DOHH2 (cell line): ENCODE measurements around the gene ATXN2.
"Not testable (repeated sequence)": the region's sequence is repeated elsewhere in the genome, so short reads cannot be mapped to it uniquely, and the experiment has no call there.

ENCODE experiments used
- H3F3A ChIP-seq: fragments of 200-600 bp; sonication (generic), shearing (Covaris generic); 2 replicates; pipeline ENCODE4 v1.6.0; 2016; ENCODE audit warnings: antibody characterized with exemption, mild to moderate bottlenecking; ENCODE audit not compliant: control insufficient read depth, insufficient read depth
- H3K27ac ChIP-seq: fragments of 200-600 bp; sonication (generic); 2 replicates; pipeline ENCODE4 v1.5.1; 2014; ENCODE audit warnings: low read depth, mild to moderate bottlenecking, low read length, moderate library complexity
- H3K27me3 ChIP-seq: fragments of 200-600 bp; sonication (generic); 2 replicates; pipeline ENCODE4 v1.6.1; 2014; ENCODE audit warnings: mild to moderate bottlenecking, low read length, mixed read lengths; ENCODE audit not compliant: control insufficient read depth
- H3K36me3 ChIP-seq: fragments of 200-600 bp; sonication (generic); 2 replicates; pipeline ENCODE4 v1.6.1; 2014; ENCODE audit warnings: mild to moderate bottlenecking, low read length, moderate library complexity, mixed read lengths; ENCODE audit not compliant: control insufficient read depth
- H3K4me1 ChIP-seq: fragments of 200-600 bp; sonication (generic); 2 replicates; pipeline ENCODE4 v1.6.1; 2014; ENCODE audit warnings: mild to moderate bottlenecking, low read length, mixed read lengths; ENCODE audit not compliant: control insufficient read depth
- H3K4me2 ChIP-seq: fragments of 200-600 bp; sonication (generic); 2 replicates; pipeline ENCODE4 v1.6.0; 2014; ENCODE audit warnings: mild to moderate bottlenecking, low read length, moderate library complexity
- H3K4me3 ChIP-seq: fragments of 200-600 bp; sonication (generic); 2 replicates; pipeline ENCODE4 v1.5.1; 2014; ENCODE audit warnings: mild to moderate bottlenecking, low read length, mixed read lengths
- H3K79me2 ChIP-seq: fragments of 200-600 bp; sonication (generic); 2 replicates; pipeline ENCODE4 v1.6.1; 2014; ENCODE audit warnings: mild to moderate bottlenecking, low read length, mixed read lengths; ENCODE audit not compliant: control insufficient read depth
- H3K9me2 ChIP-seq: fragments of 200-600 bp; sonication (generic); replicated peaks from 2 replicates; pipeline ENCODE4 v1.6.1; 2014; ENCODE audit warnings: mild to moderate bottlenecking, low read length, mixed read lengths; ENCODE audit not compliant: control insufficient read depth
- H3K9me3 ChIP-seq: fragments of 200-600 bp; sonication (generic); 2 replicates; pipeline ENCODE4 v1.6.1; 2014; ENCODE audit warnings: antibody characterized with exemption, low read length, mixed read lengths; ENCODE audit not compliant: control insufficient read depth, insufficient read depth
- H4K20me1 ChIP-seq: fragments of 200-600 bp; sonication (generic); 2 replicates; pipeline ENCODE4 v1.6.0; 2014; ENCODE audit warnings: low read depth, mild to moderate bottlenecking, antibody characterized with exemption, low read length, moderate library complexity; ENCODE audit not compliant: control insufficient read depth, insufficient read depth
- CTCF ChIP-seq: fragments of 200-600 bp; sonication (generic); IDR thresholded peaks from one replicate; pipeline ENCODE4 v1.5.1; 2014; ENCODE audit warnings: antibody characterized with exemption, mild to moderate bottlenecking, low read depth, low read length; ENCODE audit not compliant: poor library complexity, severe bottlenecking
- EZH2phosphoT487 ChIP-seq: fragments of 200-600 bp; sonication (generic); IDR thresholded peaks from 2 replicates; pipeline ENCODE4 v1.6.1; 2017; ENCODE audit warnings: borderline replicate concordance, mild to moderate bottlenecking, antibody characterized with exemption, low read length, moderate library complexity, mixed read lengths

The ATXN2 gene

DNA sequence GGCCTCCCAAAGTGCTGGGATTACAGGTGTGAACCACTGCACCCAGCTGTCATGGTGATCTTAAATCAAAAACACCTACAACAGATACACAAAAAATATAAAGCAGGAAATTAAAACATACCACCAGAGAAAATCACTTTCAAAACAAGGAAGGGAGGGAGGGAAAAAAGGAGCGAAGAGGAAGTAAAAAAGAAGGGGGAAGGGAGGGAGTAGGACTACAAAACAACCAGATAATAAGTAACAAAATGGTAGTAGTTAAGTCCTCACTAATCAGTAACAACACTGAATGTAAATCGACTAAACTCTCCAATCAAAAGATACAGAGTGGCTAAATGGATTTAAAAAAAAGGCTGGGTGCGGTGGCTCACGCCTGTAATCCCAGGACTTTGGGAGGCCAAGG, 104.4 kb downstream of the ATXN2 start:
- H3K79me2 ChIP-seq = no peaks in the 10 kb centered on the region
- H3K4me1 ChIP-seq = no peaks in the 10 kb centered on the region
- no peak overlapping the region for H3K4me3 ChIP-seq
- no peaks in the 10 kb centered on the region for H3K27me3 ChIP-seq
- no peak overlapping the region for H3K4me2 ChIP-seq
- no peaks in the 10 kb centered on the region for H3F3A ChIP-seq
- TF ChIP-seq CTCF (no peak), EZH2phosphoT487 (no peak)
- no peaks in the 10 kb centered on the region for H4K20me1 ChIP-seq
- H3K36me3 ChIP-seq = peaks cover 62% of the 10 kb centered on the region
- no peak overlapping the region for H3K27ac ChIP-seq
- no peaks in the 10 kb centered on the region for H3K9me2 ChIP-seq
- H3K9me3 ChIP-seq = no peaks in the 10 kb centered on the region

DNA sequence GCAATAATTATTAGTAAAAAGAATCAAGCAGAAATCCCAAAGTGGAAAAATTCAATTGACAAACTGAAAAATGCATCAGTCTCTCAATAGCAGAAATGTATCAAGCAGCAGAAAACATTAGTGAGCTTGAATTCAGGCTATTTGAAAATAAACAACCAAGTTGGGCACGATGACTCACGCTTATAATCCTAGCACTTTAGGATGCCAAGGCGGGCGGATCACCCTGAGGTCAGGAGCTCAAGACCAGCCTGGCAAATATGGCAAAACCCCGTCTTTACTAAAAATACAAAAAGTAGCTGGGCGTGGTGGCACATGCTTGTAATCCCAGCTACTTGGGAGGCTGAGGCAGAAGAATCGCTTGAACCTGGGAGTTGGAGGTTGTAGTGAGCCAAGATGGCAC, 106.1 kb downstream of the ATXN2 start:
- H3K36me3 ChIP-seq = peaks cover 66% of the 10 kb centered on the region

GRCh38 chr12:111488798-111489197, 110.3 kb downstream of the ATXN2 start:
- H3K27me3 ChIP-seq = no peaks in the 10 kb centered on the region
- H3K36me3 ChIP-seq = peaks cover 76% of the 10 kb centered on the region
- no peak overlapping the region for H3K4me2 ChIP-seq

More for the DNA sequence above, 106.1 kb downstream of the ATXN2 start:
- not testable (repeated sequence) for H3K9me2 ChIP-seq, H3K4me3 ChIP-seq, H3K4me2 ChIP-seq, H3K79me2 ChIP-seq, H3K4me1 ChIP-seq, H4K20me1 ChIP-seq, H3K9me3 ChIP-seq, H3F3A ChIP-seq, H3K27ac ChIP-seq, H3K27me3 ChIP-seq

DNA sequence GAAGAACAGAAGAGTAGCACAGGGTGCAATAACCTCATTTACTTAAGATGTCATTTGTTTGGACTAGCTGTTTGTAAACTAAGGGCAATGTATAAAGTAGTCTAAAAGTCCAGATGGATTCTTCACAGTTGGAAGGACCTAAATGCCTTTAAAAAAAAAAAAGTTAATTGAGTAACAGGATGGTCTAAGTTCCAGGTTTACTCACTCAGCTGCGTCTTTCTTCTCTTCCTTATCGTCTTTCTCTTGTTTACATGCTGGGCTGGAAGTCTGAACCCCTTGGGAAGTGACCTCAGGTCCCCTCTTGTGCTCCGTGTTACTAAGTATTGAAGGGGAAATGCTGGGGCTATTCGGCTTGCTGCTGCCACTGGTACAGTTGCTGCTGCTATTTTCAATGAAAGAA, 110.8 kb downstream of the ATXN2 start:
- TF ChIP-seq EZH2phosphoT487 (no peak), CTCF (no peak)
- Histone ChIP-seq H3K36me3 (peaks cover 80% of the 10 kb centered on the region), H4K20me1 (no peaks in the 10 kb centered on the region), H3K9me2 (no peaks in the 10 kb centered on the region), H3K79me2 (no peaks in the 10 kb centered on the region), H3K4me3 (no peak overlapping the region), H3K9me3 (no peaks in the 10 kb centered on the region), H3K4me1 (no peaks in the 10 kb centered on the region), H3F3A (0 out of 2 replicates have a peak, but pooled peaks cover 2% of the 10 kb centered on the region), H3K27ac (no peak overlapping the region), H3K27me3 (no peaks in the 10 kb centered on the region), H3K4me2 (no peak overlapping the region)

More at GRCh38 chr12:111488798-111489197, 110.3 kb downstream of the ATXN2 start:
- H3K4me3 ChIP-seq = no peak overlapping the region
- no peaks in the 10 kb centered on the region for H3K4me1 ChIP-seq
- H3K27ac ChIP-seq = no peak overlapping the region
- no peaks in the 10 kb centered on the region for H3K9me2 ChIP-seq
- H3K79me2 ChIP-seq = no peaks in the 10 kb centered on the region
- no peaks in the 10 kb centered on the region for H4K20me1 ChIP-seq
- H3K9me3 ChIP-seq = no peaks in the 10 kb centered on the region
- H3F3A ChIP-seq = 0 out of 2 replicates have a peak, but pooled peaks cover 2% of the 10 kb centered on the region
- no peak for TF ChIP-seq CTCF
